ENCODE results near the gene RIT2.

Gene RIT2

DNA sequence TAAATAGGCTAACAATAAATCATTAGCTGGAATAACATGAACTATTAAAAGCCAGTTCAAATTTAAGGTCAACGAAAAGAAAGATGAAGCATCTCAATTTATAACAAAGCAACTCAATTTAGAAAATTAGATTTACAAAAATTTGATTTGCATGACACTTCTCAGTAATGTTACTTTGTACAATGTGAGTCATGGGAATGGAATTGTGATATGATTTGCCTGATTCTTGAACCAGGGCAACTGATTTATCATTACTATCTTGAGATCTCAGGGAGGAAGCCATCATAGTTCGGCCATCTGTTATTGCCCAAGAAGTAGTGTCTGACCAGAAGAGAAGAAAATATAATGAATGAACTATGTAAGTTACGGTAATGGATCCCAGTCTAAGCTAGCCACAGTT lies 193.1 kb downstream of the RIT2 start:
- no peak for DNase-seq

GRCh38 chr18:42921226-42921737 lies 194.2 kb downstream of the RIT2 start:
- no peak for DNase-seq

DNA sequence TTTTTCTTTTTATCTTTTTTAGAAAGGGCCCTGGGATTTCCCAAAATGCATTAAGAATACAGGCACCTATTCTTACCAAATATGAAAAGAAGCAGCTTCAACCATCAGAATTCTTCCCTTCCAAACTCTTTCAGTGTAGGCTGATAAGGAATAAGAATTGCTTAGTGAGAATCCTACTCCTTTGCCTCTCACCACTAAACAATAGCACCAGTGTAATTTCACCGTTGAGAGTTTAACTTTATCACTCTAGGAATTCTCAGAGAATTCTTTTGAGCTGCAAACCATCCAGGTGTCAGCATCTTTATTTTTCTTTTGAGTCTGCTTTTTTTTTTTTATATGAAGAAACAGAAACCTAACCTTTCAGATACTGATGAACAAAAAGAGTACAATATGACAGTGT lies 194.9 kb downstream of the RIT2 start:
- DNase-seq = no peak

- peak; percentile 54 for DNase-seq
Observed at GRCh38 chr18:42915299-42915698, 200.2 kb downstream of the RIT2 start.

- no peak for DNase-seq
Observed at GRCh38 chr18:42914476-42914875, 201.0 kb downstream of the RIT2 start.

DNA sequence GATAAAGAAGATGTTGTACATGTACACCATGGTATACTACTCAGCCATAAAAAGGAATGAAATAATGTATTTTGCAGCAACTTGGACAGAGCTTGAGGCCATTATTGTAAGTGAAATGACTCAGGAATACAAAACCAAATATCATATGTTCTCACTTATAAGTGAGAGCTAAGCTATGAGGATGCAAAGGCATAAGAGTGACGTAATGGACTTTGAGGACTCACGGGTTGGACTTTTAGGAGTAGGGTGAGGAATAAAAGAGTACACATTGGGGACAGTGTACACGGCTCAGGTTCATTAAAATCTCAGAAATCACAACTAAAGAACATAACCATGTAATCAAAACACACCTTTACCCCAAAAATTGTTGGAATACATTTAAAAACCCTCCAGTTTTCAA lies 206.4 kb downstream of the RIT2 start:
- no peak for DNase-seq

- DNase-seq = no peak
Observed at GRCh38 chr18:42906761-42907160, 208.7 kb downstream of the RIT2 start.

- no peak for DNase-seq
Observed at GRCh38 chr18:42901161-42901560, 214.3 kb downstream of the RIT2 start.

GRCh38 chr18:42893977-42894376 lies 221.5 kb downstream of the RIT2 start:
- no peak for DNase-seq

GRCh38 chr18:42892181-42892580 lies 223.3 kb downstream of the RIT2 start:
- DNase-seq = no peak

GRCh38 chr18:42891705-42892104 lies 223.8 kb downstream of the RIT2 start:
- no peak for DNase-seq

- DNase-seq = no peak
Observed at GRCh38 chr18:42883169-42883568, 232.3 kb downstream of the RIT2 start.

DNA sequence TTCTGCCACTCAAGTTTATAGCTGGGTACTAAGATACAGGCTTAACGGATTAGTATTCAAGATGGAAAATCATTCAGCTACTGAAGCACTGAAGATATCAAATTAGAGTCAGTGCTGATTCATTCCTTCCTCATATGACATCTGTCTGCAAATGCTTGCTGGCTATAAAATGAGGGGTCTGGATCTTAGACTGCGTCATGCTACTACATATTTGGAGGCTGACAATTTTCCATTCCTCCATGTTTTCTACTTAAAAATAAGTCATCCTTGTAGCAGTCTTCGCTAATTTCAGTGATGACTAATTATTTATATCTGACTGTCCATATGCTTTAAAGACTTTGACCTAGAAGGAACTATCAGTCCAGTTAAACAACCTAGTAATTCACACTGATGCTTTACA lies 233.4 kb downstream of the RIT2 start:
- no peak for DNase-seq

- DNase-seq = no peak
Observed at GRCh38 chr18:42872838-42873237, 242.6 kb downstream of the RIT2 start.

DNA sequence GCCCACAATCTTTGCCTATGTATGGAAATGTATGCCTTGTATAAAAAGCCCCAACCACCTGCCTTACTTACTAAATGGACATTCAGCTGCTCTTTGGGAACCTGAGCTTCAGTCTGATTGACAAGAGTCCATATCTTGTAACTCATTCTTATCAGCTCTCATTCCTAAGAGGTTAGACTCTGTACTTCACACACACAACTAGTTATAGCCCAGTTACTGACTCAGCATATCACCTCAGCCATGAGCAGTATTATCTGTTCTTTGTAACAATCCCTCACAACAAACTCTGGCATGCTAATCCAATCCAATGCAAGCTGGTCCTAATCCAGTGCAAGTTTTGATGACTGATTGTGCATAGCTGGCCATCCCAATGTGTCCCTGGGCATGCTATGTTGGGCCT lies 250.6 kb downstream of the RIT2 start:
- DNase-seq = no peak

DNA sequence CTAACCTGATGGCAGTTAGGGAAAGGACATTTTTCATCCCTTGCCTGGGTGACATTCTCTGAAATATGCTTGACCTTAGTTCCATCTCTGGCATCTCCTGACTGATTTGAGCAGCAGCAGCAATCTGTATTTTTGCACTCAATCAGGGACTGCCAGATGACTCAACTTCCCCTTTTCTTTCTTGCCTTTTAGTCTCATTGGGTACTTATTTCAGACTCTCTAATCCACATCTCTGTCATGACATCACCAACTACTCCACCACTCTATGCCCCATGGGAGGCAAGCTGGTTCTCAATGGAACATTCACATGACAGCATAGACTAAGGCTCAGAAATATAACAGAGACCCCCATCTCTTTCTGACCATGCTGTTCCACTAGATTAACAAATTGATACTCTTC lies 254.2 kb downstream of the RIT2 start:
- no peak for DNase-seq

GRCh38 chr18:42860548-42860947 lies 254.9 kb downstream of the RIT2 start:
- no peak for DNase-seq

DNA sequence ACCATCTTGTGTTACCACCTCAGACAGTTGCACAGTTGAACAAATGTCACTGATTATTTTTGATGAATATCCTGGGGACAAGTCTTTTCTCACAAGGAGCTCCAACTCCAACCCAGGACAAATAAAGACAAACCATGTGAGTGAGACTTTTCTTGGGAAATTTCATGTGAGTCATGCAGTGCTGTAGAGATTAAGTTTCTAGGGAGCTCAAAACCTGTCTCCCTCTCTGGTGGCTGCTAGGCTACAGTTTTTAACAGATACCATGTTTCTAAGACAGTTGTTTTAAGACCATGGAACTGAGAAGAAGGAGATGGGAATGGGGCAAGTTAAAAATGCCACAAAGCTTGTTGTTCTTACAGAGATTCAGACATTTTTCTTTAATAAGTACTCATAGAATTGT lies 255.5 kb downstream of the RIT2 start:
- DNase-seq = no peak

DNA sequence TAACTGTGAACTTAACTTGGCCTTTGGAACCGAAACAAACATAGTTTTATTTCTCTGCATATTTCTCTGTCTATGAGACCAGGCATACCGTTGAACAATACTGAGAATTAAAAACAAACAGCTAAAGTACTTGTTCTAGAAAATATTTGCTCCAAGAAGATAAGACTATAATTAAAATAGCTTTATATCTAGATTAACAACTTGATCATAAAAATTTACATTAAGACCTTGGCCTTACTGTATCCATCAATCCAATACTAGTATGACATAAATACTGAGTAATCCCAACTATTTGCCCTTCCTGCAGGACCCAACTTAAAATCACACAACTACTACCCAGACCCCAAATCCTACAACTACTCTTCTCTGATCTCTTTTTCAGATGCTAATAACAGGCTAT lies 260.9 kb downstream of the RIT2 start:
- no peak for DNase-seq

DNA sequence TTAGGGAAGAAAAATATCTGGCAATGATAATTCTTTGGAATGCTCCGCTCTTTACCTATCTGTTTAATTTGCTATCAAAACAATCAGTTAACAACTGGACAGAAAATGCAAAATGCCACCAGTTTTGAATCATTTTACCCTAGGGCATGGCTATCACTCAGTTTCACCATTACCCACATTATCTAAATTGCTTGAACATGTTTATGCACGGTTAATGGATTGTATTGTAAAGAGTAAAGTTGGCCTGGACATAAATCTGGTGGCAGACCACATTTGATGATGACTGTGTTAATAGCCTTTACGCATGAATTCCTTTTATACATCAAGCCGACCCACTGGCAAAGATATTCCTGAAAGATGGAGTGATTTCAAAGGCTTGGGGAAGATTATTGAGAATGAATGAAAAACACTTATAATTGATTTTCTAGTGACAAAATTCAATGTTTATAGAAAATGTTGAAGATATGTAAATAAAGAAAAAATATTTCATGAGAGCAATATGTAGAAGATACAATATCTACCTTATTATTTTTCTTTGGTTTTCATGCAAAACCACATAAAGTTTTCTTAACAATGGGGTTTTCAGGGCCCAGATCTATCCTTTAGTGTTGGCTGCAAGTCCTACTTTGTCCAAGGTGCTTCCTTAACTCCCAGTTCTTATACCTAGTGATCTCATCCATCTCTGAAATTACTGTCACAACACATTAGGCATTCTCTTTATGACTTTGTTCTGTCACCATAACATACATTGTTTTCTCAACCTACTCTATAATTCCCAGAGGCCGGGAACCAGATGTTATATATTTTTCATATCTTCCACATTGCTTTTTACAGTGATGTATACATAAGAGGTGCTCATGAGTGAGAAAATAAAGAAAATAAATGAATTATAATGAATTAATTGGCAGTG lies 265.1 kb downstream of the RIT2 start:
- no peak for DNase-seq

DNA sequence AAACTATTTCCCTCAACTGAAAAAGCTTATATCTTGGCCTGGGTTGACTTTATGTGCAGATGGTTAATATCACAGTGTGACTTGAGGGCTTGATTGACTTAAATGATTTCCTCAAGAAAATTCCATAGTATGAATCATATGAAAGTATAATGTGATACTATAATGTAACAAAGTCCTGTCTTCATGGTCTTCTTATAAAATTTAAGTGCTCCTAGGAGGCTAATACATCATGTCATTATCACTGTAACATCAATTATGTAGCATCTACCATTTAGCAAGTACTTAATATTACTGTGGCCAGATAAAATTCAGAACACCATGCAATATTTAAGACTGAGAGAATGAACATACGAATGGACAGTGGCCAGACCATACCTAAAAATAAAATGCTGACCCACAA lies 276.1 kb downstream of the RIT2 start:
- no peak for DNase-seq

- DNase-seq = no peak
Observed at GRCh38 chr18:42838546-42839145, 276.8 kb downstream of the RIT2 start.

DNA sequence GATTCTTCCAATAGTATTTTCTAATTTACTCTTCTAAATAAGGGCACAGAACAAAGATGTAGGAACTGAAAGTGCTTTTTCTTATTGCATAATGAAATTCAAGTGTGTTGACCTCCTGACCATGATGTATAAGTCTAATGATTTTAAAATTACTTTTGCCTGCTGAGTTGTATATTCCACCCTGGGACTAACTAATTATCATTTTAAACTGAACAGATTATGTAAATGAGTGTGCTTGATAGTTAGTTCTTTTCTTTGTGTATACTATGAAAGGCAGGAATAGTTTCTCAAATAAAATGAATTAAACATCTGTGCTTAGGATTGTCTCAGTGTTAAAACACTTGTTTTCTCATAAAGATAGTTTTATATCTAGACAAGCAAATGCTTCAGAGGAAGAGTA lies 284.5 kb downstream of the RIT2 start:
- no peak for DNase-seq

- DNase-seq = no peak
Observed at GRCh38 chr18:42828881-42829280, 286.6 kb downstream of the RIT2 start.

Data from NCI-H774 (cell line).